Tracheal epithelial cell (primary cell): ENCODE results near the gene CDK10. TPM values are rescaled to one million over a fixed set of nuclear protein-coding genes. Genes with fewer than 3 reads are reported as not detected.

Experiments used
- total RNA-seq: library from RNA; depleted of rRNA; stranded (reverse); fragments of >200 nt; gene quantifications from 2 replicates; pipeline ENCODE4 v1.2.1, GENCODE V29; 2014

Gene CDK10, protein sequence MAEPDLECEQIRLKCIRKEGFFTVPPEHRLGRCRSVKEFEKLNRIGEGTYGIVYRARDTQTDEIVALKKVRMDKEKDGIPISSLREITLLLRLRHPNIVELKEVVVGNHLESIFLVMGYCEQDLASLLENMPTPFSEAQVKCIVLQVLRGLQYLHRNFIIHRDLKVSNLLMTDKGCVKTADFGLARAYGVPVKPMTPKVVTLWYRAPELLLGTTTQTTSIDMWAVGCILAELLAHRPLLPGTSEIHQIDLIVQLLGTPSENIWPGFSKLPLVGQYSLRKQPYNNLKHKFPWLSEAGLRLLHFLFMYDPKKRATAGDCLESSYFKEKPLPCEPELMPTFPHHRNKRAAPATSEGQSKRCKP
- total RNA-seq: 31.1 and 51.3 TPM in 2 replicates

DNA sequence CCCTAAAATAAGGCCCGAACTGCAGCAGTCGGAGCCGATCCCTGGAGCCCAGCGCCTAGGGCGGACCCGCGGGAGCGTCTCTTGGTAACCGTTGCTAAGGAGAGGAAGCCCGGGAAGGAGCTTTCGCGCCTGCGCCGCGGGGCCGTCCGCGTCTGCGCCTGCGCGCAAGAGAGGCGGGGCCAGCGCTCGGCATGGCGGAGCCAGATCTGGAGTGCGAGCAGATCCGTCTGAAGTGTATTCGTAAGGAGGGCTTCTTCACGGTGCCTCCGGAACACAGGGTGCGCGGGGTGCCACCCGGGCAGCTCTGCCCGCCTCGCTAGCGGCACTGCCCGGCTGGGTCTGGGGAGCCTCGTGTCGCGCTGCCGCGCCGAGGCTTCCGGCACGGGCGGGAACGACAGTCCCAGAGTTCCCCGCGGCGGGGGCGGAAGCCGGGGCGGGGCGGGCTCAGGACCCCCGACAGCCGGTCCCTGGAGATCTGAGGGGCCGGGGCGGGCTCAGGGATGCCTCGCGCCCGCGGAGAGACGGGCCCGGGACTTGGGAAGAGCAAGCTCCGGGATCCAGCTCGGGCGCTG lies at the start of gene CDK10:
CDK10 (plus strand) TSS at position 170 of the 572 bp plus-strand sequence; CDS start at position 192, 22 bp downstream.

DNA sequence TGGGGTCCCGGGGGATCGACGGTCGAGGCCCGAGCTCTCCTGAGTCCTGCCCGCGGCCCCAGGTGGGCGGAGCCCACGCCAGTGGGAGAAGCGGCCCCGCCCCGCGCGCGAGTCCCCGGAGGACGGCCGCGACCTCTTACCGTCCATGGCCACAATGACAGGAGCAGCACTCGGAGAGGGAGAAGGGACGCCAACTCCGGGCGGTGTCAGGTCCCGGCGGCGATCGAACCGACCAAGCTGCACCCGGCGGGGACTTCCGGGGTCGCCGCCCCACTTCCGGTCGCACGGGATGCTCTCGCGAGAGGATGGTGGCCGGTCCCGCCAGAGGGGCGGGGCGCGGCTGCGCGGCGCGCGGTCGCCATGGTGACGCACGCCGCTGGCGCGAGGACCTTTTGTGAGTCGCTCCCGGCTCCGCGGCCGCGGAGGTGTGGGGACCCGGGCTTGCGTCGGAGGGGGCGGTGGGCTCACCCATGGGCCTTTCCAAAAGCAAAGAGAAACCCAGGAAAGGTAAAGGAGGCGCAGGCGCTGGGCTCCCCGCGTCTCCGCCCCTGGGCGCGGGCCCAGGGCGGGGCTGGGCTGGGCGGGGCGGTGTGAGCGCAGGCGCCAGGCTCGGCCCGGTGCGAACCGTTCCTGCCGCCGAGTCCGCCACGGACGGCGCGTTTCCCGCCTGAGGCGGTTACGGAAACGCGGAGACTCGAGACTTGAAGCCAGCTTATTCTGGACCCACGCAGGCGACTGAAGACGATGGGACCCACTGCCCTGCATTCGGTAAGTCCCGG lies 28.9 kb upstream of the CDK10 start, which contains the start of the genes CHMP1A and SPATA33:
CHMP1A (minus strand) TSS at position 267 of the 779 bp plus-strand sequence; CDS start at position 147, 120 bp downstream.
SPATA33 (plus strand) TSS at position 395 of the 779 bp plus-strand sequence; CDS start at position 471, 76 bp downstream.

DNA sequence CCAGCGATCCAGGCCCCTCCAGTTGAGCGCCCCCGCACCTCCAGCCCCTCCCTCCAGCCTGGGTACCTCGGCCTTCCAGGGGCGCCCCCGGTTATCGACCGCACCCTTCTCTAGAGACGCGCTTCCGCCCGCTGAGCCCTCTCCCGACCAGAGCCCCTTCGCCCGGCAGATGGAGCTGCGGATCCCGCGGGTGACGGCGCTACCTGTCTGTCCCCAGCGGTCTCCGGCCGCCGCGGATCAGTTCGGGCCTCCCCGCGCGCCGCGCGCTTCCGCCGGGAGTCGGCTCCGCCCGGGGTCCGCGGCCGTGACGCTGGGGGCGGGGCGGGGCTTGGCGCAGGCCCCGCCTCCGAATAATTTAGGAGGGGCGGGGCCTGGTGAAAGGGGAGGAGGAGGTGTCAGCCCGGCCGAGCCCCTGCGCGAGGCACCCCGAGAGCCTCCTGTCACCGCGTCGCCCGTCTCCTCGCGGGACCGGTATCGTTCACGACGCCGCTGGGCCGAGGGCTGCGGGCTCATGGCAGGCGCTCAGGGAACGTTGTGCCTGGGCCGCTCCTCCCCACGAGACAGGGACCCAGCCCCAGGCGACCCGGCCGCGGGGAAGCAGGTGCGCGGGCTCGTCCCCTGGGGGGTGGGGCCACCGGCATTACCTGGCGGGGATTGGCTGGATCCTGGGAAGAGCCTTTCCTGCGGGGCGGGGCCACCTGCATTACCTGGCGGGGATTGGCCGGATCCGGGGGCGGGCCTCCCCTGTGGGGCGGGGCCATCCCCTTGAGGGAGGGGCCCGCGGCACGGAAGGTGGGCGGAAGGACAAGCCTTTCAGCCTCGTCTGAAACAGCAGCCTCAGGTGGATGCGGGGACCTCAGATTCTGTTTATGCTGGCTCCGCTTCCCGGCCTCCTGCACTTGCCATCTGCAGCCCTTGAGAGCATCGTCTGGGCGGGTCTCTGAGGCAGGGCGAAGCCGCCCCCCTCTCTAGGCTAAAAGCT lies 15.2 kb downstream of the CDK10 start, which contains the start of gene SPATA2L:
SPATA2L (minus strand) TSS at position 281 of the 982 bp plus-strand sequence. CDS start 473 bp downstream, outside the sequence.

DNA sequence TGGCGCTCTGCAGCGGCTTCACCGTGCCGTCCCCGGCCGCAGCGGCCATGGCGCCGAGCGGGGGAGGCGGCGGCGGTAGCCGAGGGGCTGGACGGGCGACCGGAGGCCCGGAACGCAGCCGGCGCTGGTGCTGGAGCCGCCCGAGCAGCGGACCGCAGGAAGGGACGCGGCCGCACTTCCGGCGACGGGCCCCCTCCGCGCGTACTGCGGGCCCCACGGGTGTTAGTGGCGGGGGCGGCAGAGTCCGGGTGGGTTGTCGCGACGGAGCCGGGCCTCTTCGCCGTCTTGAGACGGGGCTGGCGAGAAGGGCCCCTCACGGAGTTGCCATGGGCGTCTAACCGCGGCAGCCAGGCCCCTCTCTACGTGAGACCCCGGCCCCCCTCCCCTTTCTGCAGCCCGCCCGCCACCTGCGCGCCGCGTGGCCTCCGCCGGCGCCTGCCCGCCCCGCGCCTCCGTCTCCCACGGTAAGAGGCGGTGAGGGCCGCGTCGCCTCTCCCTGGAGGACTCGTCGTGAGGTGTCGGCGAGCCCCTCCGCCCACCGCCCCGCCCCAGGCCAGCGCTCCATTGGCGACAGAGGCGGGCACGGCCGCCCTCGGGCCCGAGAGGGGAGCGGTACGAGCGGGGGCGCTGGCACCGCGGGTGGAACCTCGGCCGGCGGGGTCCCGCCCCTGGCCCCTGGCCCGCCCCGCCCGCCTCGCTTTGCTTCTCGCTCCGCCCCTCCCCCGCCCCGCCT lies 34.5 kb downstream of the CDK10 start, which contains the start of the genes VPS9D1 and ZNF276:
VPS9D1 (minus strand) TSS at position 86 of the 733 bp plus-strand sequence; CDS start at position 49, 37 bp downstream.
ZNF276 (plus strand) TSS at position 725 of the 733 bp plus-strand sequence. CDS start 104 bp downstream, outside the sequence.

Other genes with a start within 250 kb of the CDK10 start
- 38.8 and 46.3 TPM in 2 replicates for gene ANKRD11, start 196.1 kb upstream of the CDK10 start, total RNA-seq
- gene SPG7, start 178.3 kb upstream of the CDK10 start, total RNA-seq: 78.1 and 87.0 TPM in 2 replicates
- gene RPL13, start 126.0 kb upstream of the CDK10 start, total RNA-seq: 5,597 and 6,631 TPM in 2 replicates
- 1.7 and 16.9 TPM in 2 replicates for gene CPNE7, start 110.9 kb upstream of the CDK10 start, total RNA-seq
- 0.24 TPM in 1 of 2 replicates, not detected in the other for gene DPEP1, start 73.0 kb upstream of the CDK10 start, total RNA-seq
- 73.1 and 148 TPM in 2 replicates for gene CHMP1A, start 29.0 kb upstream of the CDK10 start, total RNA-seq
- gene SPATA33, start 28.9 kb upstream of the CDK10 start, total RNA-seq: 0.43 and 1.7 TPM in 2 replicates
- 9.4 and 22.4 TPM in 2 replicates for gene SPATA2L, start 15.0 kb downstream of the CDK10 start, total RNA-seq
- gene VPS9D1, start 34.2 kb downstream of the CDK10 start, total RNA-seq: 3.2 and 3.6 TPM in 2 replicates
- 19.0 and 21.2 TPM in 2 replicates for gene ZNF276, start 34.8 kb downstream of the CDK10 start, total RNA-seq
- gene FANCA, start 130.0 kb downstream of the CDK10 start, total RNA-seq: 0.85 and 6.3 TPM in 2 replicates
- gene SPIRE2, start 141.8 kb downstream of the CDK10 start, total RNA-seq: 1.1 and 2.4 TPM in 2 replicates
- 68.2 and 149 TPM in 2 replicates for gene TCF25, start 186.9 kb downstream of the CDK10 start, total RNA-seq
- 1.2 and 1.9 TPM in 2 replicates for gene MC1R, start 232.2 kb downstream of the CDK10 start, total RNA-seq
- 7.0 and 361 TPM in 2 replicates for gene TUBB3, start 236.7 kb downstream of the CDK10 start, total RNA-seq